Naive thymus-derived CD8-positive, alpha-beta T cell (primary cell): Measurements from ENCODE around the gene RPS24. TPM values are rescaled to one million over a fixed set of nuclear protein-coding genes. Genes with fewer than 3 reads are reported as not detected.
"Not testable (repeated sequence)": the region's sequence is repeated elsewhere in the genome, so short reads cannot be mapped to it uniquely, and the experiment has no call there.

Experiments
- ATAC-seq, 2 donors: fragments of 150-1000 bp; cut with Tn5 transposase in 1 of 2; sonication (Bioruptor Pico), chemical (Tn5 transposase) in 1 of 2; 1 replicate in 1 of 2; 2 replicates in 1 of 2; pipeline ENCODE4 v1.10.0; 2021; ENCODE audit warnings: mild to moderate bottlenecking in 2 of 2, moderate library complexity in 2 of 2
- POLR2A ChIA-PET: fragments of 350-600 bp; sonication (Branson Sonifier 250); formaldehyde crosslinking; loops from one replicate; lab custom pipeline; 2021; ENCODE audit warnings: antibody characterized with exemption; lab: Charles Lee
- DNase-seq, 10 donors: peaks; one replicate each; pipeline versions ENCODE4 v3.0.0 to v3.0.0-alpha.2; 2020 to 2022
- H3K27ac Mint-ChIP-seq, 10 donors: one replicate each; pipeline ENCODE4 v1.8.0; 2020 to 2022; ENCODE audit warnings: mild to moderate bottlenecking in 10 of 10, mixed read lengths in 10 of 10, moderate library complexity in 4 of 10, inconsistent platforms in 1 of 10
- H3K27me3 Mint-ChIP-seq, 5 donors: one replicate each; pipeline ENCODE4 v1.8.0; 2021 to 2022; ENCODE audit warnings: mixed read lengths in 5 of 5
- H3K36me3 Mint-ChIP-seq, 3 donors: one replicate each; pipeline ENCODE4 v1.8.0; 2020 to 2022; ENCODE audit warnings: mixed read lengths in 3 of 3, mild to moderate bottlenecking in 2 of 3, inconsistent platforms in 1 of 3
- H3K4me1 Mint-ChIP-seq, 4 donors: one replicate each; pipeline ENCODE4 v1.8.0; 2021 to 2022; ENCODE audit warnings: mixed read lengths in 4 of 4
- H3K4me3 Mint-ChIP-seq, 10 donors: one replicate each; pipeline ENCODE4 v1.8.0; 2020 to 2022; ENCODE audit warnings: mild to moderate bottlenecking in 10 of 10, mixed read lengths in 10 of 10, moderate library complexity in 6 of 10, inconsistent platforms in 1 of 10
- H3K9me3 Mint-ChIP-seq, 9 donors: one replicate each; pipeline ENCODE4 v1.8.0; 2020 to 2022; ENCODE audit warnings: mixed read lengths in 9 of 9, mild to moderate bottlenecking in 3 of 9, inconsistent platforms in 1 of 9, moderate library complexity in 1 of 9
- polyA plus RNA-seq, 3 donors: library from polyadenylated mRNA; unstranded; fragments of 300-500 nt; fragmentation: Illumina TruSeq; gene quantifications; one replicate each; pipeline ENCODE4 v1.2.3, GENCODE V29; 2021
- total RNA-seq, 8 experiments: library from RNA in 2 of 8; stranded (reverse) in 2 of 8; gene quantifications; one replicate each; pipeline ENCODE4 v1.2.3 and lab custom pipeline; 2021 to 2026

Gene RPS24
- total and polyA plus RNA-seq, 5 experiments from 2014 or later: 1,179 to 2,273 (median 1,624) TPM

DNA sequence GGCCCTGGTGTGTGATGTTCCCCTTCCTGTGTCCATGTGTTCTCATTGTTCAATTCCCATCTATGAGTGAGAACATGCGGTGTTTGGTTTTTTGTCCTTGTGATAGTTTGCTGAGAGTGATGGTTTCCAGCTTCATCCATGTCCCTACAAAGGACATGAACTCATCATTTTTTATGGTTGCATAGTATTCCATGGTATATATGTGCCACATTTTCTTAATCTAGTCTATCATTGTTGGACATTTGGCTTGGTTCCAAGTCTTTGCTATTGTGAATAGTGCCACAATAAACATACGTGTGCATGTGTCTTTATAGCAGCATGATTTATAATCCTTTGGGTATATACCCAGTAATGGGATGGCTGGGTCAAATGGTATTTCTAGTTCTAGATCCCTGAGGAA lies 31.3 kb downstream of the RPS24 start:
- DNase-seq, ATAC-seq, POLR2A ChIA-PET, H3K4me3 Mint-ChIP-seq, H3K27me3 Mint-ChIP-seq, H3K27ac Mint-ChIP-seq, H3K36me3 Mint-ChIP-seq, H3K9me3 Mint-ChIP-seq: not testable (repeated sequence)
- peaks cover 17 to 21% (median 20%) of the 10 kb centered on the region in 4 donors for H3K4me1 Mint-ChIP-seq

DNA sequence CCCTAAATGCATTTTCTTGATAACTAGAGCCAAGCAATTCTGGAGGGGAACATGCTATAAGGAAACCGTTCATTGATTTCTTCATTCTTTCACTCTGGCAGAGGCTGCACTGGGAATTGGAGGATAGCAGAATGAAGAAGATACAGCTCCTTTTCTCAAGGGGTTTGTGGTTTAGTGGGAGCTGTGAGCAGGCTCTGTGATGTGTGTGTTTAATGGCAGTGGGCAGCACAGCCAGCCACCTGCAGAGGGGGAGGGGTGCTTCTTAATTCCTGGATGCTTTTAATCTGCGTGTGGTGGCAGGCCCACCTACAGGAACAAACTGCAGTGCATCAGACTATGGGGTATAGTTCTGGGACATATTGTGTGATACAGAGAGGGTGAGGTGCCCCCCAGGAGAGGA lies 31.9 kb downstream of the RPS24 start:
- ATAC-seq: no peak
- H3K9me3 Mint-ChIP-seq: no peaks in the 10 kb centered on the region
- peaks cover 17 to 21% (median 20%) of the 10 kb centered on the region in 4 donors for H3K4me1 Mint-ChIP-seq
- POLR2A ChIA-PET: no interaction called here
- DNase-seq: no peak
- H3K27ac Mint-ChIP-seq: no peak overlapping the region
- H3K4me3 Mint-ChIP-seq: no peak overlapping the region
- H3K27me3 Mint-ChIP-seq: peaks cover 0 to 2% (median 0%) of the 10 kb centered on the region in 5 donors
- no peaks in the 10 kb centered on the region for H3K36me3 Mint-ChIP-seq

DNA sequence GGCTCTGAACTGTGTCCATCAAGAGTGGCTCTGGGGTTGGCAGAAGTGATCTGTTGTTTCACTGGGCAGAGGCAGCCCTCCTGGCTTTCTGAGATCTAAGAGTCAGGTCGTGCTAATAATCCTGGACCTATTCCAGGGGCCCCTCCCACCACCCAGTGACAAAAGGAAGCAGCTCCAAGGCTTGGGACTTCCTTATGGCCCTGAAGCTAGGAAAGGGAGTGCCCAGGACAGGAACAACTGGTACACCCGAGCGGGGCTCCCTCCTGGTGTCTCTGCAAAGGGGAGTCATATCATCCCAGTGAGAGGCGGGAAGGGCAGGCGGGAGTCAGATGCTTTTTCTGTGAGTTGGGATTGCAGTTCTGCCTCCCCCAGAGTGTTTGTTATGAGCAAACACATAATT lies 32.3 kb downstream of the RPS24 start:
- peaks cover 0 to 2% (median 0%) of the 10 kb centered on the region in 5 donors for H3K27me3 Mint-ChIP-seq
- H3K4me1 Mint-ChIP-seq: peaks cover 17 to 21% (median 20%) of the 10 kb centered on the region in 4 donors
- ATAC-seq (no peak), DNase-seq (no peak)
- POLR2A ChIA-PET: no interaction called here
- H3K9me3 Mint-ChIP-seq: no peaks in the 10 kb centered on the region
- H3K36me3 Mint-ChIP-seq: no peaks in the 10 kb centered on the region
- H3K27ac Mint-ChIP-seq: no peak overlapping the region
- no peak overlapping the region for H3K4me3 Mint-ChIP-seq

- Mint-ChIP-seq H3K27me3 (peaks cover 0 to 2% (median 0%) of the 10 kb centered on the region in 5 donors), H3K36me3 (no peaks in the 10 kb centered on the region), H3K9me3 (no peaks in the 10 kb centered on the region), H3K27ac (no peak overlapping the region), H3K4me1 (peaks cover 14 to 17% (median 15%) of the 10 kb centered on the region in 4 donors), H3K4me3 (no peak overlapping the region)
- POLR2A ChIA-PET: no interaction called here
- DNase-seq: no peak
- no peak for ATAC-seq
Measured at GRCh38 chr10:78066728-78067430, 33.2 kb downstream of the RPS24 start.

- Mint-ChIP-seq H3K9me3 (peaks cover 0 to 3% (median under 1%) of the 10 kb centered on the region in 9 donors), H3K27me3 (peaks cover 0 to 2% (median 0%) of the 10 kb centered on the region in 5 donors), H3K36me3 (peaks cover 0 to 2% (median 0%) of the 10 kb centered on the region in 3 donors), H3K27ac (no peak overlapping the region), H3K4me1 (peaks cover 0 to 2% (median 0%) of the 10 kb centered on the region in 4 donors), H3K4me3 (no peak overlapping the region)
- POLR2A ChIA-PET: no interaction called here
- ATAC-seq (no peak), DNase-seq (no peak)
Measured at GRCh38 chr10:78069151-78069550, 35.5 kb downstream of the RPS24 start.

DNA sequence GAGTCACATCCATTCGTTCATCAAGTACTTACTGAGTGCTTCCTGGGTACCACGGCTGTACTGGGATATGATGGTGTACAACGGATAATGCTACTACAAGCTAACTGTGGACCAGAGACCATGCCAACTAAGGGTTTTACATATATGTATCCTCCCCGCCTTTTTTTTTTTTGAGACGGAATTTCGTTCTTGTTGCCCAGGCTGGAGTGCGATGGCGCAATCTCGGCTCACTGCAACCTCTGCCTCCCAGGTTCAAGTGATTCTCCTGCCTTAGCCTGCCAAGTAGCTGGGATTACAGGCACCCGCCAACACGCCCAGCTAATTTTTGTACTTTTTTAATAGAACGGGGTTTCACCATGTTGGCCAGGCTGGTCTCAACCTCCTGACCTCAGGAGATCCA lies 36.4 kb downstream of the RPS24 start:
- ATAC-seq, H3K9me3 Mint-ChIP-seq, DNase-seq, H3K4me3 Mint-ChIP-seq, H3K27me3 Mint-ChIP-seq, H3K27ac Mint-ChIP-seq, H3K36me3 Mint-ChIP-seq, H3K4me1 Mint-ChIP-seq: not testable (repeated sequence)
- POLR2A ChIA-PET: interaction anchor here (0.5 kb wide), 1 partner anchor 1387 kb away, joined by 3 read pairs; no protein-coding TSS in a partner anchor

GRCh38 chr10:78070726-78071125 lies 37.1 kb downstream of the RPS24 start:
- no peak for ATAC-seq
- no peak overlapping the region for H3K27ac Mint-ChIP-seq
- POLR2A ChIA-PET: no interaction called here
- DNase-seq: no peak
- peaks cover 0 to 6% (median 2%) of the 10 kb centered on the region in 3 donors for H3K36me3 Mint-ChIP-seq
- peaks cover 0 to 14% (median 3%) of the 10 kb centered on the region in 9 donors for H3K9me3 Mint-ChIP-seq
- peaks cover 0 to 2% (median 0%) of the 10 kb centered on the region in 5 donors for H3K27me3 Mint-ChIP-seq
- peaks cover 0 to 2% (median 0%) of the 10 kb centered on the region in 4 donors for H3K4me1 Mint-ChIP-seq
- H3K4me3 Mint-ChIP-seq: no peak overlapping the region

DNA sequence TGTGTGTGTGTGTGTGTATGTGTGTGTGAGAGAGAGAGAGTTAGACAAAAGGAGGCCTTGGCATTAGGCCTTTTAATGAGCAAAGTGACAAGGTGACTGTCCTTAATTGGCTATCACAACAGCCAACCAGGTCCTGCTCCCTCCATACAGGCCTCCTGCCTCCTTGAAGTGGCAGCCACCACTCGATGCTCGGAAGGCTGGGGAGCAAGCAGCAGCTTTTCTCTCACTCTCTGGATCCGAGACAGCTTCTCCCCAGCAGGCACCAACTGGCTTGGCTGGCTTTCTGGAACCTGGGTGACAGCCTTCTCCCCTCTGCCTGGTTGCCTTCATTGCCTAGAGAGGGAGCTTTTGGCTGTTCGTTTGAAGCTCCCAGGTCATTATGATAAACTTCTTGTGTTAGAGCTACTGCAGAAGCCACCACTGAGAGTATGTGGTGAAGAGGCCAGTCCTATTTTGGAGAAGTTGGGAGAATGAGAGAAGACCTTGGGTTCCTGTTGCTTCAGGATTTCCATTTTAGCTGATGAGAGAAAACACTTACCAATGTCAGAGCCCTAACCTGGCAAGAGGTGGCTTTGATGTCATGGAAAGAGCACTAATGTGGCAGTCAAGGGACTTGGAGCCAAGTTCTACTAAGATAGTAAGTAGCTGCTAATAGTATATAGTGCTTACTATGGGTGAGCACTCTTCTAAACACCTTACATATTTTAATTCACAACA lies 37.6 kb downstream of the RPS24 start:
- H3K4me3 Mint-ChIP-seq: no peak overlapping the region
- H3K27me3 Mint-ChIP-seq: peaks cover 0 to 2% (median 0%) of the 10 kb centered on the region in 5 donors
- H3K36me3 Mint-ChIP-seq: peaks cover 0 to 6% (median 2%) of the 10 kb centered on the region in 3 donors
- POLR2A ChIA-PET: interaction anchor here (0.6 kb wide), 1 partner anchor 390 kb away, joined by 3 read pairs; no protein-coding TSS in a partner anchor
- ATAC-seq (no peak), DNase-seq (no peak)
- peaks cover 0 to 2% (median 0%) of the 10 kb centered on the region in 4 donors for H3K4me1 Mint-ChIP-seq
- peaks cover 0 to 14% (median 3%) of the 10 kb centered on the region in 9 donors for H3K9me3 Mint-ChIP-seq
- no peak overlapping the region for H3K27ac Mint-ChIP-seq

DNA sequence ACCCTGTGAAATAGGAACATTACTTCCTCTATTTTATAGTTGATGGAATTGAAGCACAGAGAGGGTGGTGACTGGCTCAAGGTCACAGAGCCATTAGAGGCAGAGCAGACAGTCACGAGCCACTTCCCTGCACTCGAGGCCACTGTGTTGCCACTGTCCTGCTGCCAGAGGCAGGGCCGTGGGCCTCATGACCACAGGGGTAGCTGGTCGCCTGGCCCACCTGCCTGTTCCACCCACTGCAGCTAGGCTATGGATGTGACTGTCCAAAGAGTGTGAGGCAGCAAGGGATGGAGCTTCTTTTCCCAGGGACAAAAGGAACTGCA lies 38.2 kb downstream of the RPS24 start:
- ATAC-seq (no peak), DNase-seq (no peak)
- POLR2A ChIA-PET: interaction anchor here (0.6 kb wide), 1 partner anchor 389 kb away, joined by 3 read pairs; no protein-coding TSS in a partner anchor
- peaks cover 0 to 1% (median 0%) of the 10 kb centered on the region in 5 donors for H3K27me3 Mint-ChIP-seq
- H3K27ac Mint-ChIP-seq: no peak overlapping the region
- no peak overlapping the region for H3K4me3 Mint-ChIP-seq
- H3K9me3 Mint-ChIP-seq: peaks cover 0 to 14% (median 3%) of the 10 kb centered on the region in 9 donors
- H3K4me1 Mint-ChIP-seq: peaks cover 0 to 2% (median 0%) of the 10 kb centered on the region in 4 donors
- peaks cover 0 to 6% (median 2%) of the 10 kb centered on the region in 3 donors for H3K36me3 Mint-ChIP-seq

- no peak for DNase-seq
- peaks cover 0 to 21% (median 4%) of the 10 kb centered on the region in 9 donors for H3K9me3 Mint-ChIP-seq
- no peak for ATAC-seq
- no peak overlapping the region for H3K27ac Mint-ChIP-seq
- H3K36me3 Mint-ChIP-seq: peaks cover 0 to 6% (median 2%) of the 10 kb centered on the region in 3 donors
- no peaks in the 10 kb centered on the region for H3K27me3 Mint-ChIP-seq
- H3K4me1 Mint-ChIP-seq: no peaks in the 10 kb centered on the region
- no peak overlapping the region for H3K4me3 Mint-ChIP-seq
- POLR2A ChIA-PET: no interaction called here
Measured at GRCh38 chr10:78072504-78072903, 38.8 kb downstream of the RPS24 start.

DNA sequence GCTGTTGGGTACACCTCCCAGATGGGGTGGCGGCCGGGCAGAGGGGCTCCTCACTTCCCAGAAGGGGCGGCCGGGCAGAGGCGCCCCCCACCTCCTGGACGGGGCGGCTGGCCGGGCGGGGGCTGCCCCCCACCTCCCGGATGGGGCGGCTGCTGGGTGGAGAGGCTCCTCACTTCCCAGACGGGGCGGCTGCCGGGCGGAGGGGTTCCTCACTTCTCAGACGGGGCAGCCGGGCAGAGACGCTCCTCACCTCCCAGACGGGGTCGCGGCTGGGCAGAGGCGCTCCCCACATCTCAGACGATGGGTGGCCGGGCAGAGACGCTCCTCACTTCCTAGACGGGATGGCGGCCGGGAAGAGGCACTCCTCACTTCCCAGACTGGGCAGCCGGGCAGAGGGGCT lies 42.1 kb downstream of the RPS24 start:
- DNase-seq, H3K4me3 Mint-ChIP-seq, H3K27me3 Mint-ChIP-seq, H3K4me1 Mint-ChIP-seq, H3K36me3 Mint-ChIP-seq, POLR2A ChIA-PET, H3K27ac Mint-ChIP-seq, ATAC-seq: not testable (repeated sequence)
- peaks cover 0 to 24% (median 4%) of the 10 kb centered on the region in 9 donors for H3K9me3 Mint-ChIP-seq

- POLR2A ChIA-PET: no interaction called here
- Mint-ChIP-seq H3K4me3 (no peak overlapping the region), H3K4me1 (no peaks in the 10 kb centered on the region), H3K36me3 (peaks cover 0 to 6% (median 2%) of the 10 kb centered on the region in 3 donors), H3K27me3 (peaks cover 0 to 10% (median 0%) of the 10 kb centered on the region in 5 donors), H3K9me3 (peaks cover 0 to 24% (median 4%) of the 10 kb centered on the region in 9 donors), H3K27ac (peak overlapping the region in 1 of 10 donors; percentile 9)
- ATAC-seq (no peak), DNase-seq (no peak)
Measured at GRCh38 chr10:78078539-78079330, 45.1 kb downstream of the RPS24 start.
